ENCODE results near the gene KY.

- TF ChIP-seq POLR2AphosphoS5 (IDR thresholded peaks at IDR 0.05; ENCODE audit: low read depth, low read length), result no peak
- TF ChIP-seq REST (IDR thresholded peaks at IDR 0.05; ENCODE audit: insufficient read depth in 1 of 2, low read depth in 2 of 2, low read length in 2 of 2), result no peak
Observed at GRCh38 chr3:134655706-134656105, 4.9 kb upstream of the KY start.
